Measurements from ENCODE around the gene BCL2. TPM values are rescaled to one million over a fixed set of nuclear protein-coding genes. Genes with fewer than 3 reads are reported as not detected.

Gene BCL2
- total and polyA plus RNA-seq, 7 donors: 1.1 to 27.0 (median 8.9) TPM

GRCh38 chr18:63258749-63259566 lies 60.6 kb downstream of the BCL2 start:
- no peak overlapping the region for H3K4me3 ChIP-seq
- no peak for DNase-seq
- intact Hi-C loops (cut with DNase I): loop anchor here in 1 of 2 donors (5.0 kb wide), 1 partner anchor 77 kb away; no protein-coding TSS in a partner anchor
- peak overlapping the region; percentile 79 for H3K27ac ChIP-seq
- no peaks in the 10 kb centered on the region for H3K27me3 ChIP-seq (ENCODE audit: insufficient read depth in 3 of 3, low read length in 2 of 3)
- no peaks in the 10 kb centered on the region for H3K36me3 ChIP-seq (ENCODE audit: insufficient read depth in 1 of 2, low read depth in 1 of 2)
- WGBS, 3 donors: 78 to 87% (median 82%) methylated on average over 16 of the region's 16 CpGs
- H3K4me1 ChIP-seq: peaks cover 46% of the 10 kb centered on the region
- no peaks in the 10 kb centered on the region for H3K9me3 ChIP-seq
- no peak for ATAC-seq
- TF ChIP-seq CTCF (IDR thresholded peaks at IDR 0.05): no peak

- H3K27ac ChIP-seq: no peak overlapping the region
- no peak overlapping the region for H3K4me3 ChIP-seq
- no peaks in the 10 kb centered on the region for H3K27me3 ChIP-seq (ENCODE audit: insufficient read depth in 3 of 3, low read length in 2 of 3)
- no peak for ATAC-seq
- DNase-seq: no peak
- 84 to 92% (median 87%) methylated on average over 5 of the region's 5 CpGs for WGBS, 3 donors
- no peak for TF ChIP-seq CTCF (IDR thresholded peaks at IDR 0.05)
- H3K36me3 ChIP-seq (ENCODE audit: insufficient read depth in 1 of 2, low read depth in 1 of 2): no peaks in the 10 kb centered on the region
- no peaks in the 10 kb centered on the region for H3K9me3 ChIP-seq
- H3K4me1 ChIP-seq: peaks cover 44% of the 10 kb centered on the region
- intact Hi-C loops (cut with DNase I): loop anchor here in 1 of 2 donors (5.0 kb wide), 1 partner anchor 75 kb away; no protein-coding TSS in a partner anchor
These were observed 62.1 kb downstream of the BCL2 start for GRCh38 chr18:63257453-63257852.

- DNase-seq (no peak), ATAC-seq (no peak)
- intact Hi-C loops (cut with DNase I): loop anchor here in 1 of 2 donors (5.0 kb wide), 1 partner anchor 73 kb away; no protein-coding TSS in a partner anchor
- WGBS, 3 donors: 76 to 94% (median 77%) methylated on average over 3 of the region's 3 CpGs
- Histone ChIP-seq H3K27ac (peak overlapping the region; percentile 67), H3K27me3 (ENCODE audit: insufficient read depth in 3 of 3, low read length in 2 of 3) (no peaks in the 10 kb centered on the region), H3K9me3 (no peaks in the 10 kb centered on the region), H3K36me3 (ENCODE audit: insufficient read depth in 1 of 2, low read depth in 1 of 2) (no peaks in the 10 kb centered on the region), H3K4me1 (peaks cover 38% of the 10 kb centered on the region), H3K4me3 (no peak overlapping the region)
- no peak for TF ChIP-seq CTCF (IDR thresholded peaks at IDR 0.05)
These were observed 64.1 kb downstream of the BCL2 start for GRCh38 chr18:63255435-63255834.

- no peak overlapping the region for H3K4me3 ChIP-seq
- peak in 2 of 4 donors; percentile 27 for ATAC-seq
- TF ChIP-seq CTCF (IDR thresholded peaks at IDR 0.05): no peak
- intact Hi-C loops (cut with DNase I): loop anchor here in 1 of 2 donors (5.0 kb wide), 1 partner anchor 73 kb away; no protein-coding TSS in a partner anchor
- no peak for DNase-seq
- H3K4me1 ChIP-seq: peaks cover 33% of the 10 kb centered on the region
- H3K27me3 ChIP-seq (ENCODE audit: insufficient read depth in 3 of 3, low read length in 2 of 3): no peaks in the 10 kb centered on the region
- peak overlapping the region; percentile 67 for H3K27ac ChIP-seq
- 28 to 59% (median 36%) methylated on average over 4 of the region's 4 CpGs for whole genome bisulfite sequencing, 3 donors
- no peaks in the 10 kb centered on the region for H3K9me3 ChIP-seq
- H3K36me3 ChIP-seq (ENCODE audit: insufficient read depth in 1 of 2, low read depth in 1 of 2): no peaks in the 10 kb centered on the region
These were observed 64.7 kb downstream of the BCL2 start for GRCh38 chr18:63254716-63255399.
